Esophagus squamous epithelium (tissue), 4 donors: ENCODE data around the gene AK8.

Experiments
- CTCF ChIP-seq, 6 experiments: fragments of 450-650 bp in 4 of 6; fragments of 200-600 bp in 2 of 6; sonication (generic) in 2 of 6; IDR thresholded peaks; one replicate each; pipeline ENCODE4 v1.5.1; 2016 to 2019; ENCODE audit warnings: antibody characterized with exemption in 6 of 6, mild to moderate bottlenecking in 4 of 6, moderate library complexity in 4 of 6
- POLR2A ChIP-seq, 4 donors: fragments of 450-650 bp; IDR thresholded peaks; one replicate each; pipeline ENCODE4 v1.6.1; 2017; ENCODE audit warnings: antibody characterized with exemption in 4 of 4, mild to moderate bottlenecking in 4 of 4, moderate library complexity in 3 of 4

- TF ChIP-seq POLR2A (IDR thresholded peaks at IDR 0.05) (no peak), CTCF (IDR thresholded peaks at IDR 0.05) (no peak)
Measured at GRCh38 chr9:132811985-132812384, 66.1 kb downstream of the AK8 start.
